GM12874 (cell line): Measurements from ENCODE around the gene KAZALD1.

Experiments used
- CTCF ChIP-seq: IDR thresholded peaks from 2 replicates; pipeline ENCODE4 v1.5.1; 2011; ENCODE audit warnings: low read depth, mild to moderate bottlenecking, control low read depth, low read length, moderate library complexity; ENCODE audit not compliant: insufficient read depth

KAZALD1 gene

GRCh38 chr10:101063548-101064414, 2.0 kb downstream of the KAZALD1 start:
- TF ChIP-seq CTCF = no peak

GRCh38 chr10:101064415-101065030, 2.7 kb downstream of the KAZALD1 start:
- no peak for TF ChIP-seq CTCF

- no peak for TF ChIP-seq CTCF
These were observed 3.8 kb downstream of the KAZALD1 start for GRCh38 chr10:101065481-101066145.

GRCh38 chr10:101066146-101066895, 4.5 kb downstream of the KAZALD1 start:
- peak; percentile 66 for TF ChIP-seq CTCF

- no peak for TF ChIP-seq CTCF
These were observed 5.1 kb downstream of the KAZALD1 start for GRCh38 chr10:101066896-101067355.

- peak; percentile 77 for TF ChIP-seq CTCF
These were observed 5.7 kb downstream of the KAZALD1 start for GRCh38 chr10:101067356-101068083.
